Panc1 (cell line): ENCODE measurements around the gene PTDSS2. TPM values are rescaled to one million over a fixed set of nuclear protein-coding genes. Genes with fewer than 3 reads are reported as not detected.
"Not testable (repeated sequence)": the region's sequence is repeated elsewhere in the genome, so short reads cannot be mapped to it uniquely, and the experiment has no call there.

Source experiments
- ATAC-seq: fragments of 200-7000 bp; cut with Tn5 transposase; 2 replicates; pipeline ENCODE4 v1.9.1; 2020; ENCODE audit warnings: mild to moderate bottlenecking, moderate library complexity
- BruUV-seq: library from RNA; stranded (reverse); fragments of 400-500 nt; replicated peaks from 2 replicates; lab custom pipeline; 2021; lab: Mats Ljungman, UMichigan
- CTCF ChIA-PET: fragments of 300-600 bp; sonication (Branson Sonifier 250); formaldehyde crosslinking; loops from one replicate; lab custom pipeline; 2022; ENCODE audit warnings: antibody characterized with exemption; lab: Charles Lee
- POLR2A ChIA-PET: fragments of 300-600 bp; sonication (Branson Sonifier 250); formaldehyde crosslinking; loops from one replicate; lab custom pipeline; 2022; ENCODE audit warnings: antibody characterized with exemption; lab: Charles Lee
- DNase-seq: peaks from one replicate; pipeline ENCODE4 v3.0.0-alpha.2; 2010; ENCODE audit warnings: low read depth, low spot score
- H3K27ac ChIP-seq: 2 replicates; pipeline ENCODE4 v1.5.1; 2011; ENCODE audit warnings: mild to moderate bottlenecking, low read length, inconsistent platforms
- H3K27me3 ChIP-seq: fragments of 200-500 bp; sonication (Bioruptor generic); 2 replicates; pipeline ENCODE4 v1.6.0; 2014; ENCODE audit warnings: low read length, inconsistent platforms; ENCODE audit not compliant: control insufficient read depth, insufficient read depth
- H3K36me3 ChIP-seq: fragments of 200-500 bp; sonication (Bioruptor generic); 2 replicates; pipeline ENCODE4 v1.5.1; 2014; ENCODE audit warnings: inconsistent platforms, mild to moderate bottlenecking, low read length, moderate library complexity; ENCODE audit not compliant: control insufficient read depth, insufficient read depth
- H3K4me1 ChIP-seq: 2 replicates; pipeline ENCODE4 v1.5.1; 2011; ENCODE audit warnings: inconsistent platforms, mild to moderate bottlenecking, low read length, moderate library complexity; ENCODE audit not compliant: control insufficient read depth, insufficient read depth
- H3K4me3 ChIP-seq, 2 experiments: 2 replicates each; pipeline ENCODE4 v1.5.1; 2011 to 2012; ENCODE audit warnings: low read depth in 2 of 2, low read length in 2 of 2, mild to moderate bottlenecking in 2 of 2, inconsistent platforms in 1 of 2, moderate library complexity in 1 of 2
- H3K9me3 ChIP-seq: fragments of 200-500 bp; sonication (Bioruptor generic); 2 replicates; pipeline ENCODE4 v1.5.1; 2014; ENCODE audit warnings: low read depth, mild to moderate bottlenecking, inconsistent platforms, low read length, moderate library complexity; ENCODE audit not compliant: control insufficient read depth, insufficient read depth
- SIN3A ChIP-seq: IDR thresholded peaks from 2 replicates; pipeline ENCODE4 v1.6.1; 2012; ENCODE audit warnings: low read depth, mild to moderate bottlenecking, low read length, moderate library complexity, borderline replicate concordance; ENCODE audit not compliant: insufficient read depth
- in situ Hi-C: cut with HindIII; loops from 2 replicates; pipeline ENCODE4 v1.10.0; 2016; ENCODE audit warnings: low sequenced_read_pairs, low pct_unique_long_range_greater_than_20kb
- intact Hi-C: fragments of 100-400 bp; cut with micrococcal nuclease; formaldehyde crosslinking; loops from one replicate; pipeline ENCODE4 v1.10.0; 2022; ENCODE audit not compliant: unreplicated experiment
- total RNA-seq: library from RNA; stranded (reverse); gene quantifications from one replicate; pipeline ENCODE4 v1.2.1, GENCODE V29; 2021; ENCODE audit not compliant: unreplicated experiment
- TF ChIP-seq, protein P1 (sequence below), 2 experiments: IDR thresholded peaks; 2 replicates each; pipeline ENCODE4 v1.6.1; 2011 to 2012; ENCODE audit warnings: low read depth in 2 of 2, control low read depth in 1 of 2, low read length in 1 of 2, mild to moderate bottlenecking in 1 of 2, moderate library complexity in 1 of 2; ENCODE audit not compliant: insufficient read depth in 1 of 2
- TF ChIP-seq, protein P2 (sequence below): fragments of 450-650 bp; IDR thresholded peaks from 2 replicates; pipeline ENCODE4 v1.5.1; 2017; ENCODE audit warnings: mild to moderate bottlenecking

PTDSS2 gene
- total RNA-seq, 1 experiment from 2014 or later: 103 TPM

DNA sequence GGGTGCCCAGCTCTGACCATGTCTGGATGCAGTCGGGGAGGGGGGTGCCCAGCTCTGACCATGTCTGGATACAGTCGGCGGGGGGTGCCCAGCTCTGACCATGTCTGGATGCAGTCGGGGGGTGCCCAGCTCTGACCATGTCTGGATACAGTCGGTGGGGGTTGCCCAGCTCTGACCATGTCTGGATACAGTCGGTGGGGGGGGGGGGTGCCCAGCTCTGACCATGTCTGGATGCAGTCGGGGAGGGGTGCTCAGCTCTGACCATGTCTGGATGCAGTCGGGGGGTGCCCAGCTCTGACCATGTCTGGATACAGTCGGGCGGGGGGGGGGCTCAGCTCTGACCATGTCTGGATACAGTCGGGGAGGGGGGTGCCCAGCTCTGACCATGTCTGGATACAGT is 38.6 kb upstream of the PTDSS2 start:
- ChIA-PET CTCF (interaction anchor here (0.6 to 2.4 kb wide), 3 partner anchors 15 to 937 kb away, joined by 5 to 29 read pairs (median 8); no protein-coding TSS in a partner anchor), POLR2A (interaction anchor here (0.6 kb wide), 2 partner anchors 30 to 60 kb away, joined by 3 to 6 read pairs; partner anchors contain the start of gene ANO9)
- intact Hi-C loops, H3K27me3 ChIP-seq, BruUV-seq, in situ Hi-C loops, H3K4me3 ChIP-seq, H3K36me3 ChIP-seq, H3K9me3 ChIP-seq, ATAC-seq, DNase-seq, H3K27ac ChIP-seq: not testable (repeated sequence)
- peaks cover 48% of the 10 kb centered on the region for H3K4me1 ChIP-seq

DNA sequence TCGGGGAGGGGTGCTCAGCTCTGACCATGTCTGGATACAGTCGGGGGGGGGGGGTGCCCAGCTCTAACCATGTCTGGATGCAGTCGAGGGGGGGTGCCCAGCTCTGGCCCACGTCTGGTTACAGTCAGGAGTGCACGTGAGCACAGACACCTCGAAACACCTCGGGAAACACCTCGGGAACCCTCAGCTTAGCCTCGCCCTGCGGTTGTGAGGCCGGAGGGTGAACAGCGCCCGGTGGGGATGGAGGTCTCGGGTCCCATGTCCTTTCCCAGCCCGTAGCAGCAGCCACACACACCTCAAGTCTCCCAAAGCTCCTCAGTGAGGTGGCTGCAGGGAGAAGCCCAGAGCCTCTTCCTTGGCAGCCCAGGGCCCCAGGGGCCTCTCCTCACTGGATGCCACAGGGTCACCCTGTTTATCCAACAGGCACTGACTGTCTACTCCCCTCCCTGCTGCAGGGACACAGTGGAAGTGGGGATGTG is 37.4 kb upstream of the PTDSS2 start:
- in situ Hi-C loops: no loop called here

More for the DNA sequence above, 37.4 kb upstream of the PTDSS2 start:
- BruUV-seq: no TSS peak
- TF ChIP-seq, protein P1, sequence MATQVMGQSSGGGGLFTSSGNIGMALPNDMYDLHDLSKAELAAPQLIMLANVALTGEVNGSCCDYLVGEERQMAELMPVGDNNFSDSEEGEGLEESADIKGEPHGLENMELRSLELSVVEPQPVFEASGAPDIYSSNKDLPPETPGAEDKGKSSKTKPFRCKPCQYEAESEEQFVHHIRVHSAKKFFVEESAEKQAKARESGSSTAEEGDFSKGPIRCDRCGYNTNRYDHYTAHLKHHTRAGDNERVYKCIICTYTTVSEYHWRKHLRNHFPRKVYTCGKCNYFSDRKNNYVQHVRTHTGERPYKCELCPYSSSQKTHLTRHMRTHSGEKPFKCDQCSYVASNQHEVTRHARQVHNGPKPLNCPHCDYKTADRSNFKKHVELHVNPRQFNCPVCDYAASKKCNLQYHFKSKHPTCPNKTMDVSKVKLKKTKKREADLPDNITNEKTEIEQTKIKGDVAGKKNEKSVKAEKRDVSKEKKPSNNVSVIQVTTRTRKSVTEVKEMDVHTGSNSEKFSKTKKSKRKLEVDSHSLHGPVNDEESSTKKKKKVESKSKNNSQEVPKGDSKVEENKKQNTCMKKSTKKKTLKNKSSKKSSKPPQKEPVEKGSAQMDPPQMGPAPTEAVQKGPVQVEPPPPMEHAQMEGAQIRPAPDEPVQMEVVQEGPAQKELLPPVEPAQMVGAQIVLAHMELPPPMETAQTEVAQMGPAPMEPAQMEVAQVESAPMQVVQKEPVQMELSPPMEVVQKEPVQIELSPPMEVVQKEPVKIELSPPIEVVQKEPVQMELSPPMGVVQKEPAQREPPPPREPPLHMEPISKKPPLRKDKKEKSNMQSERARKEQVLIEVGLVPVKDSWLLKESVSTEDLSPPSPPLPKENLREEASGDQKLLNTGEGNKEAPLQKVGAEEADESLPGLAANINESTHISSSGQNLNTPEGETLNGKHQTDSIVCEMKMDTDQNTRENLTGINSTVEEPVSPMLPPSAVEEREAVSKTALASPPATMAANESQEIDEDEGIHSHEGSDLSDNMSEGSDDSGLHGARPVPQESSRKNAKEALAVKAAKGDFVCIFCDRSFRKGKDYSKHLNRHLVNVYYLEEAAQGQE (IDR thresholded peaks at IDR 0.05; ENCODE audit: insufficient read depth in 1 of 2, low read depth in 2 of 2, low read length in 1 of 2): no peak
- TF ChIP-seq, protein P2, sequence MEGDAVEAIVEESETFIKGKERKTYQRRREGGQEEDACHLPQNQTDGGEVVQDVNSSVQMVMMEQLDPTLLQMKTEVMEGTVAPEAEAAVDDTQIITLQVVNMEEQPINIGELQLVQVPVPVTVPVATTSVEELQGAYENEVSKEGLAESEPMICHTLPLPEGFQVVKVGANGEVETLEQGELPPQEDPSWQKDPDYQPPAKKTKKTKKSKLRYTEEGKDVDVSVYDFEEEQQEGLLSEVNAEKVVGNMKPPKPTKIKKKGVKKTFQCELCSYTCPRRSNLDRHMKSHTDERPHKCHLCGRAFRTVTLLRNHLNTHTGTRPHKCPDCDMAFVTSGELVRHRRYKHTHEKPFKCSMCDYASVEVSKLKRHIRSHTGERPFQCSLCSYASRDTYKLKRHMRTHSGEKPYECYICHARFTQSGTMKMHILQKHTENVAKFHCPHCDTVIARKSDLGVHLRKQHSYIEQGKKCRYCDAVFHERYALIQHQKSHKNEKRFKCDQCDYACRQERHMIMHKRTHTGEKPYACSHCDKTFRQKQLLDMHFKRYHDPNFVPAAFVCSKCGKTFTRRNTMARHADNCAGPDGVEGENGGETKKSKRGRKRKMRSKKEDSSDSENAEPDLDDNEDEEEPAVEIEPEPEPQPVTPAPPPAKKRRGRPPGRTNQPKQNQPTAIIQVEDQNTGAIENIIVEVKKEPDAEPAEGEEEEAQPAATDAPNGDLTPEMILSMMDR: no peak
- no peak for TF ChIP-seq SIN3A
- Histone ChIP-seq H3K9me3 (no peaks in the 10 kb centered on the region), H3K27ac (peak overlapping the region; percentile 58), H3K4me3 (no peak overlapping the region), H3K4me1 (peaks cover 56% of the 10 kb centered on the region), H3K27me3 (no peaks in the 10 kb centered on the region), H3K36me3 (no peaks in the 10 kb centered on the region)
- CTCF ChIA-PET: interaction anchor here (0.7 to 1.8 kb wide), 3 partner anchors 16 to 54 kb away, joined by 3 to 8 read pairs (median 3); no protein-coding TSS in a partner anchor
- ATAC-seq (peak; percentile 35), DNase-seq (no peak)
- POLR2A ChIA-PET: no interaction called here
- intact Hi-C loops: no loop called here
